GM21528 (cell line): ENCODE results near the gene MAP7.
"Not testable (repeated sequence)": the region's sequence is repeated elsewhere in the genome, so short reads cannot be mapped to it uniquely, and the experiment has no call there.

Source experiments
- ATAC-seq: cut with Tn5 transposase; IDR thresholded peaks from one replicate; pipeline ENCODE4 v1.9.1; 2021; ENCODE audit warnings: mild to moderate bottlenecking, moderate library complexity; ENCODE audit not compliant: unreplicated experiment, low FRiP score

MAP7 gene

GRCh38 chr6:136510299-136510698 is 39.9 kb downstream of the MAP7 start:
- no peak for ATAC-seq

- ATAC-seq: no peak
Measured at GRCh38 chr6:136508725-136509392, 41.4 kb downstream of the MAP7 start.

- no peak for ATAC-seq
Measured at GRCh38 chr6:136506124-136506799, 44.0 kb downstream of the MAP7 start.

- no peak for ATAC-seq
Measured at GRCh38 chr6:136503303-136504029, 46.8 kb downstream of the MAP7 start.

- ATAC-seq: no peak
Measured at GRCh38 chr6:136502786-136503185, 47.4 kb downstream of the MAP7 start.

GRCh38 chr6:136501514-136501913 is 48.7 kb downstream of the MAP7 start:
- no peak for ATAC-seq

GRCh38 chr6:136501096-136501495 is 49.1 kb downstream of the MAP7 start:
- ATAC-seq: no peak

GRCh38 chr6:136500414-136500813 is 49.8 kb downstream of the MAP7 start:
- no peak for ATAC-seq

- no peak for ATAC-seq
Measured at GRCh38 chr6:136499370-136499769, 50.9 kb downstream of the MAP7 start.

- not testable (repeated sequence) for ATAC-seq
Measured at GRCh38 chr6:136496449-136496848, 53.8 kb downstream of the MAP7 start.

- no peak for ATAC-seq
Measured at GRCh38 chr6:136494710-136495109, 55.5 kb downstream of the MAP7 start.

GRCh38 chr6:136494059-136494458 is 56.2 kb downstream of the MAP7 start:
- no peak for ATAC-seq

GRCh38 chr6:136492409-136492808 is 57.8 kb downstream of the MAP7 start:
- ATAC-seq: no peak

- ATAC-seq: no peak
Measured at GRCh38 chr6:136491754-136492153, 58.5 kb downstream of the MAP7 start.

GRCh38 chr6:136491251-136491650 is 59.0 kb downstream of the MAP7 start:
- ATAC-seq: no peak

GRCh38 chr6:136489689-136490033 is 60.6 kb downstream of the MAP7 start:
- ATAC-seq: not testable (repeated sequence)

GRCh38 chr6:136487759-136488425 is 62.3 kb downstream of the MAP7 start:
- no peak for ATAC-seq

- ATAC-seq: no peak
Measured at GRCh38 chr6:136486357-136486756, 63.9 kb downstream of the MAP7 start.

GRCh38 chr6:136483906-136484305 is 66.3 kb downstream of the MAP7 start:
- no peak for ATAC-seq

GRCh38 chr6:136483005-136483404 is 67.2 kb downstream of the MAP7 start:
- ATAC-seq: not testable (repeated sequence)

GRCh38 chr6:136477548-136477947 is 72.7 kb downstream of the MAP7 start:
- no peak for ATAC-seq
